ENCODE measurements around the gene PAPLN.

The PAPLN gene

GRCh38 chr14:73263606-73264005, 26.3 kb downstream of the PAPLN start:
- DNase-seq, result no peak

- DNase-seq, result no peak
Measured at GRCh38 chr14:73264080-73264884, 27.0 kb downstream of the PAPLN start.

DNA sequence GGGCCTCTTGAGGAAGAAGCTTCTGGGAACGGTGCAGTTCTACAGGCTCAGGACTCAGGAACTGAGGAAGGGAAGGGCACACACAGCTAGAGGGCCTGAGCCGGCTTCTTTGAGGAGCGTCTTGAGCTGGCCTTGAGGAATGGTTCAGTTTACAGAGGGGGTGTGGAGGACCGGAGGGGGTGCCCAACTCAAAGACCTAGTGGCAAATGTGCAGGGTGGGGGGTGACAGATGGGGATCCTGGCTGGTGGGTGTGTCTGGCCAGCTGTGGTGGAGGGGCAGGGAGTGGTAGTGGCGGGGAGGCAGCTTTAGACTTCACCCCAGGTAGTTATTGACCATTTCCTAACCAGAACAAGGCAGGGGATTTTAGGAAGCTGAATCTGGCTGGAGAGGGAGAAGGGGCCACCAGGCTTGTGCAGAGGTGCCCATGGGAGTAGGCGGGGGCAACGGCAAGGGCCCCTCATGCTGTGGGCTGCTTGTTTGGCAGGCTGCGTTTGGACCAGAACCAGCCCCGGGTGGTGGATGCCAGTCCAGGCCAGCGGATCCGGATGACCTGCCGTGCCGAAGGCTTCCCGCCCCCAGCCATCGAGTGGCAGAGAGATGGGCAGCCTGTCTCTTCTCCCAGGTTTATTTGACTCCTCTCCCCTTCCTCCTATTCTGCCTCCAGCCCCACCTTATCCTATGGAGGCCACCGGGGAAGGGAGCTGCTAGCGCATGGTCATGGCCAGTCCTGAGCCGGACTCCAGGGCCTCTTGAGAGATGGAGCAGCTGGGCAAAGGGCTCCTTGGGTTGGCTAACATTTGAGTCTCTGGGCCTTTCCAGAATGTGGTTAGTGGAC, 27.8 kb downstream of the PAPLN start:
- no peak for DNase-seq

GRCh38 chr14:73265721-73266046, 28.4 kb downstream of the PAPLN start:
- no peak for DNase-seq

DNA sequence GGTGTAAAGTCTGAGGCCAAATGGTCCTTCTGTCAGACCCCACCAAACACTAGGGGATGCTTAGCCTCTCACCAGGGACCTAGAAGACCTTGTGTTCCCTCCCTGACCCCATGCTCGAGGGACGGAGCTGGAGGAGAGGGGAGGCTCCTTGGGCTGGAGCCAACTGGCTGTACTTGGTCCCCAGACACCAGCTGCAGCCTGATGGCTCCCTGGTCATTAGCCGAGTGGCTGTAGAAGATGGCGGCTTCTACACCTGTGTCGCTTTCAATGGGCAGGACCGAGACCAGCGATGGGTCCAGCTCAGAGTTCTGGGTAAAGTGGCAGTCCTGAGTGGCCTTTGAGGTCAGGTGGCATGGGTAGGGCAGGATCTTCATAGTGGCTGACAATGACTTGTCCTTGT, 29.0 kb downstream of the PAPLN start:
- no peak for DNase-seq

DNA sequence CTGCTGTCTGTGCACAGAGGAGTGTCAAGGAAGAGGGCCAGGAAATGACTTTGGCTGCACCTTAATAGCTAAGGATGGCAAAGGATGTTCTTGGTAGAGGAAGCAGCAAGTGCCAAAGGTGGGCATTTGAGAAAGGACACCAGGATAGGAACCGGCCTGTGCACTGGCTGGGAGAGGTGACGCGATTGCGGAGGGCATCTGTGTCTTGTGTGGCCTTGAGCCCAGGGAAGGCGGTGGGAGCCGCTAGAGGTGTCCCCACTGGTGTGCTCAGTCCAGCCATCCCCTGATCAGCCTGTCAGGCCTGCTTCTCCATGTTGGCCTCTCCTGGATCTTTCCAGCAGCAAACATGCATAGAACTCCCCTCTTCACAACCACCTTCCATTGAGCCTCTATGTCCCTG, 30.2 kb downstream of the PAPLN start:
- DNase-seq, result no peak

DNA sequence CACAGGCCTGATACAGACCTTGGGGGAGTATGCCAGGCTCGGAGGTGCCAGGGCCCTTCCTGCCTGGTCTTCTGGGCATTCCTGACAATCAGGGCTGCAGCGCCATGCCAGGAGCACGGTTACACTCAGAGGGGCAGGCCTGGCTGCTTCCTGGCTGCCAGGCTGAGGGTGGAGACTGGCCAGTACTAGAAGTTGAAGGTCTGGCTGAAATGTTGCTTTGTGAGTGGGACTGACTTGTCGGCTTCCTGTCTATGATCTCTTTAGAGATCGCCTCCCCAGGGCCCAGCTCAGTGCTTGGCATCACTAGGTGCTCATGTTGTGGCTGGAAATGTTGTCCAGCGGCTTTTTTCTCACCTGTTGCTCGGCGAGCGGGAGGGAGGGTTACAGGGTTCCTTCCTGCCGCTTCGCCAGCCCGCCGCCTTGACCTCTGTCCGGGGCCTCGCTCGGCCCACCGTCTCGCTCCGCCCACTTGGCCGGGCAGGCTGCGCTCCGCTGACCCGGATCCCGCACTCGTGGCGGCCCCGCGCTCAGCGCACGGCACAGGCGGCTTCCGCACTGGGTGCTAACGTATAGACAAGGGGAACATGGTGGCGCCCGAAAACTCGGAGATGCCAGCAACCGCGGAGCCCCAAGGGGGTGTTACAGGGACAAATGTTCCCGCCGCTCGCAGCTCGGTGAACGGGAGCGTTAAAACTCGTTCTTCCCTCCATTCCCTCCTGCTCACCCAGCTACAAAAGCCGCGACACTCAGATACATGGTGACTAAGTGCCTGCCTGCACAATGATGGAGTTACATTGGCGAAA, 32.6 kb downstream of the PAPLN start:
- DNase-seq, result peak in 1 of 2 donors; percentile 21

DNA sequence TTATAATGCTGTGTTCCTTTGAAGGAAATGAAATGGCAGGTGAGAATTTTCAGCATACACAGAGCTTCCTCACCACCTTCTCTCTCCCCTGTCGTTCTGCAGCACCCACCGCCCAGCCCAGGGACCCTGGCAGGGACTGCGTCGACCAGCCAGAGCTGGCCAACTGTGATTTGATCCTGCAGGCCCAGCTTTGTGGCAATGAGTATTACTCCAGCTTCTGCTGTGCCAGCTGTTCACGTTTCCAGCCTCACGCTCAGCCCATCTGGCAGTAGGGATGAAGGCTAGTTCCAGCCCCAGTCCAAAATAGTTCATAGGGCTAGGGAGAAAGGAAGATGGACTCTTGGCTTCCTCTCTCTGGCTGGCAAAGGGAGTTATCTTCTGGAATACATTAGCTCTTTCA, 35.1 kb downstream of the PAPLN start:
- DNase-seq, result no peak

GRCh38 chr14:73273799-73274198, 36.5 kb downstream of the PAPLN start:
- no peak for DNase-seq

DNA sequence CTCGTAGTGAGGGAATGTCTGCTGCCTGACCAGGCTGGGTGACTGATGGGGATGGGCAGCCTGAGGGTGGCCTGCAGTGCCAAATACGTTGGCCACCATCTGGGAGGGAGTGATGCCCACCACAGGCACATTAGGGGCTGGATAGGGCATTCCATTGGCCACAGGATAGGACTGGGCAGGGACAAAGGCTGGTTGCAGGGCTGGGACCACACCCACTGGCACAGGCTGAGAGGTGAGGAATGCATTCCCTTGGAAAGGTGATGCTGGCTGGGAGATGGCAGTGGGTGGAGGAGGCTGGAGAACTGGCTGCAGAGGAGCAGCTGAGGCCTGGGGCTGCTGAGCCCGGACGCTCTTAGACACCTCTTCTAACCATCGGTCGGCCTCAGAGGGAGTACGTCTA, 39.5 kb downstream of the PAPLN start:
- DNase-seq, result no peak

DNA sequence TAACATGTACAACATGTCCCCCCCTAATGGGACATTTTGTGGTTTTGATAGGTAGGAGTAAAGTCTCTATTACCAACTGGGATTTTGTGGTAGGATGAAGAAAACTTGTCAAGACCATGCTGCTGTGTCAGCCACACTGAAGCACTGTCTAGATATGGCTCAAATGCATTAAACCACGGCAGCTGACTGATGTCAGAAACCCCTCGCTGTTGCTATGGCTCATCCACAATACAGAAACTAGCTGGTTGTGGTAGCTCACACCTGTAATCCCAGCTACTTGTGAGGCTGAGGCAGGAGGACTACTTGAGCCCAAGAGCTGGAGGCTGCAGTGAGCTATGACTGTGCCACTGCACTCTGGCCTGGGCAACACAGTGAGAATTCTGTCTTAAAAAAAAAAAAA, 40.1 kb downstream of the PAPLN start:
- DNase-seq, result no peak

DNA sequence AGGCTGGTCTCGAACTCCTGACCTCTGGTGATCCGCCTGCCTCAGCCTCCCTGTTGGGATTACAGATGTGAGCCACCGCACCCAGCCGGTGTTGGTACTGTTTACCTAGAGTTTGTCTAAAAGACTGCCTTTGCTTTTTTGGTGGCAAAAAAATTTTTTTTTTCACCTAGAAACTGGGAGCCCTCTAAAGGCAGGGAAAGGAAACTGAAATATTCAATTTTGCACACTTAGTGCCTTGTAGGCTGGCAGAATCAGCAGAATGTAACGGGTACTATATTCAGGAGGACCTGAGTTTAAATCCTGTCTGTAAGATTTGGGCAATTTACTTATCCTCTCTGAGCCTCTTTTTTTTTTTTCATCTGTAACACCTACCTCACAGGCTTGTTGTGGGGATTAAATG, 43.6 kb downstream of the PAPLN start:
- no peak for DNase-seq

GRCh38 chr14:73283608-73284379, 46.5 kb downstream of the PAPLN start:
- DNase-seq, result peak in 1 of 2 donors; percentile 39

GRCh38 chr14:73285979-73286378, 48.7 kb downstream of the PAPLN start:
- no peak for DNase-seq

GRCh38 chr14:73286598-73286997, 49.3 kb downstream of the PAPLN start:
- no peak for DNase-seq

DNA sequence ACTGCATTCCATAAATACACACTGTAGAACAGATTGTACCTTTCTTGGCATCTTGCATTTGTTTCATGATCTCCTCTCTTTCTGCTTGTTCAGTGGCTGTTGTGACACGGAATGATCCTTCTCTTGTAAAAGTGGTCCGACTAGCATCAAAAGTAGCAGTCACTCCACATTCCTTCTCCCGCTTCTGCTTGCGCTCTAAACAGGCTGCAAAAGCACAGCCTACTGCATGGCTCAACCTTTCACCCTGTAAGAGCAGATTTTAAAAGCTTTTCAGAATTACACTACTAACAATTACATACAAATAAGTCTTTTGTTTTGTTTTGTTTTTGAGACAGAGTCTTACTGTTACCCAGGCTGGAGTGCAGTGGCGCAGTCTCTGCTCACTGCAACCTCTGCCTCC, 49.8 kb downstream of the PAPLN start:
- DNase-seq, result no peak

DNA sequence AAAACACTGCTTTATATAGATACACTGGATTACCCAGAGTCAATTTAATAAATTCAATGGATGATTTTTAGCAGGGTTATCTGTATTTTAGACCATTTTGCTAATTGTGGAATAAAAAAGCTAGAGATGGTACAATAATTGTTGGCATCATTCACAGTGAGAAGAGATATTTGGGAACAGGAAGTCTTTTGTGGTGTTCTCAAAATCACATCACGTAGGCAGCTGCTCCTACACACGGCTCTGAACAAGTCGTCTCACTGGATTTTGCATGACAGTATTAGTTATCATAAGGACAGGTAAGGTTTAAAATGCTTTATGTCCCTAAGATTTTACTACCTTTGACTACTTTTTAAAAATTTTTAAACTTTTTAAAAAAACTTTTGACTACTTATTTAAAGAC, 52.0 kb downstream of the PAPLN start:
- DNase-seq, result peak in 1 of 2 donors; percentile 28

- no peak for DNase-seq
Measured at GRCh38 chr14:73289729-73290128, 52.4 kb downstream of the PAPLN start.

DNA sequence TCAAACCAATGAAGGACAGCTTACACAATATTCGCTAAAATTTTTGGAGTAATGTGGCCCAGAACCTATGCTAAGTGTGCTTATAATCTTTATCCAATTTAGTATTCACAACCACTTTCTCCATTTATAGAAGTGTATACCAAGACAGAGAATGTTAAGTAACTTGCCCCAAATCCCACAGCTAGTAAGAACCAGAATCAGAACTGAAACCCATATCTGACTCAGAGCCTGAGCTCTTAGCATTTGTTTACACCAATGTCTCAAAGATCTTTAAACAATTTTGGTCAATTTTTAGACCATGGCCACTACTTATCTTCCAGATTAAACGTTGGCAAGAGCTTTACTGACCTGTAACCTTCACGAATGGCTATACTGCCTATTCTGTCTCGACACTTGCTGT, 53.0 kb downstream of the PAPLN start:
- no peak for DNase-seq

- DNase-seq, result no peak
Measured at GRCh38 chr14:73293782-73294781, 56.8 kb downstream of the PAPLN start.

GRCh38 chr14:73295198-73295796, 58.0 kb downstream of the PAPLN start:
- DNase-seq, result peak in 1 of 2 donors; percentile 56

All from hippocampal formation (tissue), 2 donors.